Esophagus squamous epithelium (tissue), 5 donors: ENCODE results near the gene C12orf60. TPM values are rescaled to one million over a fixed set of nuclear protein-coding genes. Genes with fewer than 3 reads are reported as not detected.

Experiments
- DNase-seq: peaks from one replicate; lab custom pipeline; 2025; lab: John Stamatoyannopoulos, UW
- H3K27ac ChIP-seq, 4 donors: fragments of 200-600 bp; sonication (generic); one replicate each; pipeline ENCODE4 v1.5.1; 2016 to 2019; ENCODE audit warnings: mild to moderate bottlenecking in 1 of 4
- H3K27me3 ChIP-seq, 4 donors: fragments of 200-600 bp; sonication (generic); 1 replicate in 3 of 4; 2 replicates in 1 of 4; pipeline versions ENCODE4 v1.5.1 to v1.6.0; 2017 to 2021; ENCODE audit warnings: antibody characterized with exemption in 1 of 4
- H3K36me3 ChIP-seq, 3 donors: fragments of 200-600 bp; sonication (generic); one replicate each; pipeline ENCODE4 v1.5.1; 2016 to 2019
- H3K4me1 ChIP-seq, 3 donors: fragments of 200-600 bp; sonication (generic); one replicate each; pipeline ENCODE4 v1.5.1; 2017 to 2019
- H3K4me3 ChIP-seq, 4 donors: fragments of 200-600 bp; sonication (generic); 1 replicate in 3 of 4; 2 replicates in 1 of 4; pipeline ENCODE4 v1.5.1; 2016 to 2019; ENCODE audit warnings: mild to moderate bottlenecking in 2 of 4, moderate library complexity in 1 of 4
- H3K9me3 ChIP-seq, 3 donors: fragments of 200-600 bp; sonication (generic); one replicate each; pipeline ENCODE4 v1.5.1; 2016 to 2019
- POLR2A ChIP-seq, 4 donors: fragments of 450-650 bp; IDR thresholded peaks; one replicate each; pipeline ENCODE4 v1.6.1; 2017; ENCODE audit warnings: antibody characterized with exemption in 4 of 4, mild to moderate bottlenecking in 4 of 4, moderate library complexity in 3 of 4
- WGBS, 2 donors: methylation state at CpG; one replicate each; pipeline ENCODE4 v1.1.5; 2018; 5-methylcytosine and 5-hydroxymethylcytosine counted together
- intact Hi-C: fragments of 100-400 bp; cut with DNase I; formaldehyde crosslinking; loops from one replicate; pipeline ENCODE4 v1.15.0; 2022
- total RNA-seq, 4 donors: library from RNA; depleted of rRNA; stranded (reverse); fragments of >200 nt; gene quantifications; one replicate each; pipeline ENCODE4 v1.1.0, GENCODE V29; 2016
- TF ChIP-seq, protein P1 (sequence below), 6 experiments: fragments of 450-650 bp in 4 of 6; fragments of 200-600 bp in 2 of 6; sonication (generic) in 2 of 6; IDR thresholded peaks; one replicate each; pipeline ENCODE4 v1.5.1; 2016 to 2019; ENCODE audit warnings: antibody characterized with exemption in 6 of 6, mild to moderate bottlenecking in 4 of 6, moderate library complexity in 4 of 6
- donor health status: DM: yes; HTN: yes; CAD: no.

C12orf60 gene
- total RNA-seq, 4 donors from 2014 or later = 0.15 to 2.6 (median 0.65) TPM

DNA sequence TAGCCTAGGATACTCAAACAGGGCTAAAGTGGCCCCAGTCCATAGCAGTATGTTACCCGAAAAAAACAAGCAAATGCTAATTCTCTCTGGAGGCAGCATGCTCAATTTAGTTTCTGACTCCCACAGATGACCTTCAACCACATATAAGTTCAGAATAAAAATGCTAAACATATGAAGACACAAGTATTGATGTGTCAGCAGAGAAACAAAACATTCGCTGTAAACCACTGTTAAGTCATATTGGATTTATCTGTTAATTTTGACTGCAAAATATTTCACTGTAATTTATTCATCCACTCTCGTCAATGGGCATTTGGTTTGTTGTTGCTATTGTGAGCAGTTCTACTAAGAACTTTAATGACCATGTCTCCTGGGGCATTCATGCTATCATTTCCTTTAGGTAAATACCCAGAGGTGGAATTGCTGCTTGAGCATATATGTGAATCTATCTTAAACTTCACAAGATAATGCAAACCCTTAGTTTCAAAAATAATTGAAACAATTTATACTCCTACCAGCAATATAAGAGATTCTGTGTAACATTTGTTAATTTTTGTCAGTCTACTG lies 36.7 kb upstream of the C12orf60 start:
- 91 to 94% methylated on average over 3 of the region's 3 CpGs for WGBS, 2 donors
- Histone ChIP-seq H3K9me3 (peaks cover 0 to 4% (median 0%) of the 10 kb centered on the region in 3 donors), H3K4me3 (no peak overlapping the region), H3K27ac (peak overlapping the region in 1 of 4 donors; percentile 98), H3K27me3 (no peaks in the 10 kb centered on the region), H3K36me3 (peaks cover 0 to 32% (median 0%) of the 10 kb centered on the region in 3 donors), H3K4me1 (peaks cover 0 to 28% (median 4%) of the 10 kb centered on the region in 3 donors)
- TF ChIP-seq, protein P1, sequence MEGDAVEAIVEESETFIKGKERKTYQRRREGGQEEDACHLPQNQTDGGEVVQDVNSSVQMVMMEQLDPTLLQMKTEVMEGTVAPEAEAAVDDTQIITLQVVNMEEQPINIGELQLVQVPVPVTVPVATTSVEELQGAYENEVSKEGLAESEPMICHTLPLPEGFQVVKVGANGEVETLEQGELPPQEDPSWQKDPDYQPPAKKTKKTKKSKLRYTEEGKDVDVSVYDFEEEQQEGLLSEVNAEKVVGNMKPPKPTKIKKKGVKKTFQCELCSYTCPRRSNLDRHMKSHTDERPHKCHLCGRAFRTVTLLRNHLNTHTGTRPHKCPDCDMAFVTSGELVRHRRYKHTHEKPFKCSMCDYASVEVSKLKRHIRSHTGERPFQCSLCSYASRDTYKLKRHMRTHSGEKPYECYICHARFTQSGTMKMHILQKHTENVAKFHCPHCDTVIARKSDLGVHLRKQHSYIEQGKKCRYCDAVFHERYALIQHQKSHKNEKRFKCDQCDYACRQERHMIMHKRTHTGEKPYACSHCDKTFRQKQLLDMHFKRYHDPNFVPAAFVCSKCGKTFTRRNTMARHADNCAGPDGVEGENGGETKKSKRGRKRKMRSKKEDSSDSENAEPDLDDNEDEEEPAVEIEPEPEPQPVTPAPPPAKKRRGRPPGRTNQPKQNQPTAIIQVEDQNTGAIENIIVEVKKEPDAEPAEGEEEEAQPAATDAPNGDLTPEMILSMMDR (IDR thresholded peaks at IDR 0.05) = no peak
- no peak for TF ChIP-seq POLR2A (IDR thresholded peaks at IDR 0.05)
- DNase-seq = no peak
- intact Hi-C loops = no loop called here

DNA sequence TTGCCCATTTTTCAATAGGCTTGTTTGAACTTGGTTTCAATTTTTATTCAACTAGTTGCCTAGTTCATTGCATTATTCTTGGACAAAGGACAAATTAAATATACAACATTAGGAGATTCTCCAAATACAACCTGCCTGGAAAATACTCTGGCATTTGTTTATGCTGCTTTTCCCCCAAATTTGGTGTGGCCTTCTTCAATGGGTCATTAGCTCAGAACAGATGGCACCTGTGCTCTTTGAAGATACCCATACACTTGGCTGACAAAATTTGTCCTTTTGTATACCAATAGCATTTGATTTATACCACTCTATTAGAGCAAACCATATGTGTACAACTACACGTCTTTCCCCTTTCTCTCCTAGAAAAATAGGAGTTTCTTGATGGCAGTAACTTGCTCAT lies 35.9 kb upstream of the C12orf60 start:
- no peaks in the 10 kb centered on the region for H3K27me3 ChIP-seq
- H3K4me1 ChIP-seq = peaks cover 0 to 34% (median 5%) of the 10 kb centered on the region in 3 donors
- peaks cover 0 to 4% (median 0%) of the 10 kb centered on the region in 3 donors for H3K9me3 ChIP-seq
- no peak for DNase-seq
- peak overlapping the region in 2 of 4 donors; percentile 22 to 98 for H3K27ac ChIP-seq
- TF ChIP-seq POLR2A (IDR thresholded peaks at IDR 0.05) = no peak
- TF ChIP-seq, protein P1 (IDR thresholded peaks at IDR 0.05) = no peak
- WGBS, 2 donors = 58 to 63% methylated on average over 1 of the region's 1 CpG
- intact Hi-C loops = no loop called here
- H3K4me3 ChIP-seq = peak overlapping the region in 2 of 4 donors; percentile 86 to 91
- peaks cover 0 to 28% (median 0%) of the 10 kb centered on the region in 3 donors for H3K36me3 ChIP-seq

DNA sequence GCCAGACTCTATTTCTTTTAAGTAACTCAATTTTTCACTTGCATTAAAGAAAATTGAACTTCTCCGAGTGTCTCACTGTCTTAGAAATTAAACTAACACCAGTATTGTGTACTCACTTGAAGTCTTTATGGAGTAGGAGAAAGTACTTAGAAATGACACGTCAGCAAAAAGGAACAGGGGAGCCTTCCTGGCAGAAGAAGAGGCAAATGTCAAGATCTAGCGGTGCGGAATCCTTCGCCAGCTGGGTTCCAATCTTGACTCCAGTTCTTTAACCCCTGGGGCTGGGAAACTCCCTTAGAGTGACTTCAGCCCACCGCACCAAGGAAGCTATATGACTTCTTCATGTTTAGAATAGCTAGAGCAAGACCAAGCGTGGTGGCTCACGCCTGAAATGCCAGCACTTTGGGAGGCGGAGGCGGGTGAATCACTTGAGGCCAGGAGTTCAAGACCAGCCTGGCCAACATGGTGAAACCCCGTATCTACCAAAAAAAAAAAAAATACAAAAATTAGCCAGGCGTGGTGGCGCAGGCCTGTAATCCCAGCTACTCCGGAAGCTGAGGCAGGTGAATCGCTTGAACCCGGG lies 34.6 kb upstream of the C12orf60 start:
- Histone ChIP-seq H3K4me3 (peak overlapping the region; percentile 71 to 91 (median 85)), H3K4me1 (peaks cover 0 to 42% (median 5%) of the 10 kb centered on the region in 3 donors), H3K36me3 (peaks cover 0 to 28% (median 0%) of the 10 kb centered on the region in 3 donors), H3K27me3 (no peaks in the 10 kb centered on the region), H3K27ac (peak overlapping the region; percentile 96 to 98 (median 98)), H3K9me3 (peaks cover 0 to 4% (median 0%) of the 10 kb centered on the region in 3 donors)
- intact Hi-C loops = no loop called here
- TF ChIP-seq POLR2A (IDR thresholded peaks at IDR 0.05) = no peak
- TF ChIP-seq, protein P1 (IDR thresholded peaks at IDR 0.05) = no peak
- no peak for DNase-seq
- WGBS, 2 donors = 7 to 27% methylated on average over 7 to 12 of the region's 16 CpGs

DNA sequence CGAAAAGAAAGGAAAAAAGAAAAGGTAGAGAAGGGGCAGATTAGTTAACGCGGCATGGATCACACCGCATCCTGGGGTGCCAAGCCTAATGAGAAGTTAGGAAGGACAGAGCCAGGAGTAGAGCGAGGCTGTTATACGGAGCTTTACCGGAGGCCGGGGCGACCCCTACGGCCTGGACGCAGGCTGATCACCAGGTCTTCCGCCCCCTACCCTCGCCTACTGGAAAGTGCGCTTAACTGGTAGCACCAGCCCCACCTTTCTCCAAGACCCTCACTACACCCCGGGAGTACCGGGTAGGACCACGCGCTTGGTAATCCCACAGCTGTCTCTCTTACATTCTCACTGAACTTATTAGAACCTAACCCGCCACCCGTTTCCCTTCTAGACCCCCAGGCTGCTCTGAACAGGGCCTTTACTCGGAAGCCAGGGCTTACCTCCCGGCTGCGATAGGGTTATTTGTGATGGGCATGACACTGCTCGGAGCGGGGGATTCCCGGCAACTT lies 34.0 kb upstream of the C12orf60 start:
- peak overlapping the region; percentile 71 to 91 (median 85) for H3K4me3 ChIP-seq
- peak overlapping the region; percentile 96 to 98 (median 98) for H3K27ac ChIP-seq
- H3K4me1 ChIP-seq = peaks cover 0 to 42% (median 5%) of the 10 kb centered on the region in 3 donors
- no peaks in the 10 kb centered on the region for H3K27me3 ChIP-seq
- TF ChIP-seq, protein P1 (IDR thresholded peaks at IDR 0.05) = no peak
- no peak for TF ChIP-seq POLR2A (IDR thresholded peaks at IDR 0.05)
- 1% methylated on average over 21 to 22 of the region's 26 CpGs for WGBS, 2 donors
- peaks cover 0 to 4% (median 0%) of the 10 kb centered on the region in 3 donors for H3K9me3 ChIP-seq
- H3K36me3 ChIP-seq = peaks cover 0 to 28% (median 0%) of the 10 kb centered on the region in 3 donors
- DNase-seq = no peak
- intact Hi-C loops = no loop called here
